ENCODE results near the gene TUBA4B. TPM values are rescaled to one million over a fixed set of nuclear protein-coding genes. Genes with fewer than 3 reads are reported as not detected.

The TUBA4B gene
- total RNA-seq, 1 experiment from 2014 or later, result not detected

GRCh38 chr2:219291394-219291793 is 38.4 kb downstream of the TUBA4B start:
- no peaks in the 10 kb centered on the region for H3K36me3 ChIP-seq (ENCODE audit: control insufficient read depth, insufficient read depth, low read length)
- Mint-ChIP-seq H3K4me3 (ENCODE audit: unreplicated experiment) (no peak overlapping the region), H3K36me3 (ENCODE audit: insufficient read depth, unreplicated experiment) (peaks cover 13% of the 10 kb centered on the region), H3K4me1 (ENCODE audit: low read depth, unreplicated experiment) (no peaks in the 10 kb centered on the region), H3K9me3 (ENCODE audit: unreplicated experiment) (no peaks in the 10 kb centered on the region), H3K27me3 (ENCODE audit: insufficient read depth, unreplicated experiment) (no peaks in the 10 kb centered on the region), H3K27ac (ENCODE audit: unreplicated experiment) (no peak overlapping the region)
- CTCF ChIA-PET, result interaction anchor here (0.6 kb wide), 1 partner anchor 248 kb away, joined by 5 read pairs; no protein-coding TSS in a partner anchor
- TF ChIP-seq CTCF (IDR thresholded peaks at IDR 0.05; ENCODE audit: insufficient read depth in 1 of 2, low read depth in 1 of 2, low read length in 1 of 2, severe bottlenecking in 1 of 2, unreplicated experiment in 1 of 2), result no peak
- DNase-seq, result no peak
- BruUV-seq (replicated peaks), result no TSS peak
- intact Hi-C loops (cut with micrococcal nuclease; ENCODE audit: unreplicated experiment), result no loop called here
- no peaks in the 10 kb centered on the region for H3K9me3 ChIP-seq
- POLR2A ChIA-PET, result interaction anchor here (1.1 kb wide), 1 partner anchor 13 kb away, joined by 3 read pairs; the partner anchor contains the start of gene DNAJB2
- no peaks in the 10 kb centered on the region for H3K27me3 ChIP-seq (replicated peaks; ENCODE audit: control insufficient read depth, insufficient read depth, low read length)
- H3K4me3 ChIP-seq (ENCODE audit: low read depth, low read length), result no peak overlapping the region
- H3K4me1 ChIP-seq, result 0 out of 2 replicates have a peak, but pooled peaks cover 4% of the 10 kb centered on the region

GRCh38 chr2:219291910-219292490 is 39.0 kb downstream of the TUBA4B start:
- H3K9me3 Mint-ChIP-seq (ENCODE audit: unreplicated experiment), result no peaks in the 10 kb centered on the region
- H3K9me3 ChIP-seq, result no peaks in the 10 kb centered on the region
- no peak overlapping the region for H3K4me3 Mint-ChIP-seq (ENCODE audit: unreplicated experiment)
- H3K4me1 ChIP-seq, result 0 out of 2 replicates have a peak, but pooled peaks cover 4% of the 10 kb centered on the region
- no peak for TF ChIP-seq CTCF (IDR thresholded peaks at IDR 0.05; ENCODE audit: insufficient read depth in 1 of 2, low read depth in 1 of 2, low read length in 1 of 2, severe bottlenecking in 1 of 2, unreplicated experiment in 1 of 2)
- H3K27me3 ChIP-seq (replicated peaks; ENCODE audit: control insufficient read depth, insufficient read depth, low read length), result no peaks in the 10 kb centered on the region
- ChIA-PET CTCF (no interaction called here), POLR2A (interaction anchor here (0.6 to 1.1 kb wide), 2 partner anchors 13 to 96 kb away, joined by 3 to 8 read pairs; partner anchors contain the start of genes DNAJB2 and DNPEP)
- H3K4me1 Mint-ChIP-seq (ENCODE audit: low read depth, unreplicated experiment), result no peaks in the 10 kb centered on the region
- intact Hi-C loops (cut with micrococcal nuclease; ENCODE audit: unreplicated experiment), result no loop called here
- no peaks in the 10 kb centered on the region for H3K27me3 Mint-ChIP-seq (ENCODE audit: insufficient read depth, unreplicated experiment)
- no TSS peak for BruUV-seq (replicated peaks)
- no peak overlapping the region for H3K27ac Mint-ChIP-seq (ENCODE audit: unreplicated experiment)
- H3K36me3 ChIP-seq (ENCODE audit: control insufficient read depth, insufficient read depth, low read length), result no peaks in the 10 kb centered on the region
- H3K36me3 Mint-ChIP-seq (ENCODE audit: insufficient read depth, unreplicated experiment), result peaks cover 11% of the 10 kb centered on the region
- no peak for DNase-seq
- H3K4me3 ChIP-seq (ENCODE audit: low read depth, low read length), result no peak overlapping the region

GRCh38 chr2:219292616-219293015 is 39.6 kb downstream of the TUBA4B start:
- no peaks in the 10 kb centered on the region for H3K9me3 ChIP-seq
- no peak for TF ChIP-seq CTCF (IDR thresholded peaks at IDR 0.05; ENCODE audit: insufficient read depth in 1 of 2, low read depth in 1 of 2, low read length in 1 of 2, severe bottlenecking in 1 of 2, unreplicated experiment in 1 of 2)
- no peak overlapping the region for H3K4me3 ChIP-seq (ENCODE audit: low read depth, low read length)
- intact Hi-C loops (cut with micrococcal nuclease; ENCODE audit: unreplicated experiment), result no loop called here
- Mint-ChIP-seq H3K36me3 (ENCODE audit: insufficient read depth, unreplicated experiment) (peaks cover 11% of the 10 kb centered on the region), H3K4me1 (ENCODE audit: low read depth, unreplicated experiment) (no peaks in the 10 kb centered on the region), H3K27ac (ENCODE audit: unreplicated experiment) (no peak overlapping the region), H3K9me3 (ENCODE audit: unreplicated experiment) (no peaks in the 10 kb centered on the region), H3K4me3 (ENCODE audit: unreplicated experiment) (no peak overlapping the region), H3K27me3 (ENCODE audit: insufficient read depth, unreplicated experiment) (no peaks in the 10 kb centered on the region)
- no peaks in the 10 kb centered on the region for H3K36me3 ChIP-seq (ENCODE audit: control insufficient read depth, insufficient read depth, low read length)
- DNase-seq, result no peak
- CTCF ChIA-PET, result no interaction called here
- no peaks in the 10 kb centered on the region for H3K27me3 ChIP-seq (replicated peaks; ENCODE audit: control insufficient read depth, insufficient read depth, low read length)
- POLR2A ChIA-PET, result interaction anchor here (0.6 kb wide), 1 partner anchor 95 kb away, joined by 8 read pairs; the partner anchor contains the start of gene DNPEP
- H3K4me1 ChIP-seq, result 0 out of 2 replicates have a peak, but pooled peaks cover 4% of the 10 kb centered on the region
- BruUV-seq (replicated peaks), result no TSS peak

Measured in Caco-2 (cell line).